Ascending aorta (tissue), 2 donors: Measurements from ENCODE around the gene GPR68. TPM values are rescaled to one million over a fixed set of nuclear protein-coding genes. Genes with fewer than 3 reads are reported as not detected.
A peak's percentile ranks its signal among the peaks of the same experiment; 100 is the strongest.

Experiments
- DNase-seq, 2 donors: peaks; one replicate each; pipeline ENCODE4 v3.0.0-alpha.2; 2019; ENCODE audit warnings: low spot score in 2 of 2
- H3K27ac ChIP-seq, 2 donors: fragments of 200-600 bp; sonication (generic); one replicate each; pipeline ENCODE4 v1.5.1; 2016 to 2017; ENCODE audit warnings: mild to moderate bottlenecking in 1 of 2
- H3K27me3 ChIP-seq: fragments of 200-600 bp; sonication (generic); one replicate; pipeline ENCODE4 v1.5.1; 2017
- H3K36me3 ChIP-seq, 2 donors: fragments of 200-600 bp; sonication (generic); one replicate each; pipeline ENCODE4 v1.5.1; 2016
- H3K4me1 ChIP-seq, 2 donors: fragments of 200-600 bp; sonication (generic); one replicate each; pipeline ENCODE4 v1.5.1; 2016 to 2017; ENCODE audit warnings: mild to moderate bottlenecking in 1 of 2
- H3K4me3 ChIP-seq, 2 donors: fragments of 200-600 bp; sonication (generic); one replicate each; pipeline ENCODE4 v1.5.1; 2016 to 2017; ENCODE audit warnings: mild to moderate bottlenecking in 1 of 2
- H3K9me3 ChIP-seq, 2 donors: fragments of 200-600 bp; sonication (generic); one replicate each; pipeline ENCODE4 v1.5.1; 2016
- intact Hi-C: fragments of 100-400 bp; cut with DNase I; formaldehyde crosslinking; loops from one replicate; pipeline ENCODE4 v1.15.1; 2023
- total RNA-seq: library from RNA; depleted of rRNA; stranded (reverse); fragments of >200 nt; gene quantifications from one replicate; pipeline ENCODE4 v1.1.0, GENCODE V29; 2016
- TF ChIP-seq, protein P1 (sequence below), 3 experiments: fragments of 200-600 bp in 2 of 3; fragments of 450-650 bp in 1 of 3; sonication (generic) in 2 of 3; IDR thresholded peaks; one replicate each; pipeline ENCODE4 v1.5.1; 2016 to 2019; ENCODE audit warnings: antibody characterized with exemption in 3 of 3, mild to moderate bottlenecking in 1 of 3, moderate library complexity in 1 of 3

Gene GPR68, protein sequence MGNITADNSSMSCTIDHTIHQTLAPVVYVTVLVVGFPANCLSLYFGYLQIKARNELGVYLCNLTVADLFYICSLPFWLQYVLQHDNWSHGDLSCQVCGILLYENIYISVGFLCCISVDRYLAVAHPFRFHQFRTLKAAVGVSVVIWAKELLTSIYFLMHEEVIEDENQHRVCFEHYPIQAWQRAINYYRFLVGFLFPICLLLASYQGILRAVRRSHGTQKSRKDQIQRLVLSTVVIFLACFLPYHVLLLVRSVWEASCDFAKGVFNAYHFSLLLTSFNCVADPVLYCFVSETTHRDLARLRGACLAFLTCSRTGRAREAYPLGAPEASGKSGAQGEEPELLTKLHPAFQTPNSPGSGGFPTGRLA
- not detected for total RNA-seq

DNA sequence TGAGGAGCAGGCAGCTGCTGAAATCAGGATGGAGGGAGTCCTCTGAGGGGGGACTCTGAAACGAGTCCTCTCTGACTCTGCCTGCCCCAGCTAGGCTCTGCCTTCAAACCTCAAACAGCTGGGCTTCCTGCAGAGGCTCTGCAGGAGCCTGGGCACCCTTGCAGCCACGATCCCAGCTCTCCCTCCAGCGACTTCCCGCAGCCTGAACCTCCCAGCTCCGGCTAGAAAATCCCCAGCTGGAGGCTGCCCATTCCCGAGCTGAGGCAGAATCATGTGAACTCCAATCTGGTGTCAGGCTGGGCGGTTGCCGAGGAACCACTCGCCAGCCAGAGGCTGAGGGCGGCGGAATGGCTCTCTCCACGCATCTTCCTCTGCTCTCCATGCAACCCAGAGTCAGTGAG is at the start of gene GPR68:
GPR68 (minus strand) TSS at position 204 of the 401 bp plus-strand sequence. CDS start 9,654 bp downstream, outside the sequence.
- Histone ChIP-seq H3K9me3 (no peaks in the 10 kb centered on the region), H3K36me3 (no peaks in the 10 kb centered on the region), H3K27ac (no peak within 1 kb of the TSS), H3K4me3 (peak within 1 kb of the TSS in 1 of 2 donors; percentile 9), H3K27me3 (no peaks in the 10 kb centered on the region), H3K4me1 (no peaks in the 10 kb centered on the region)
- intact Hi-C loops = no loop called here
- TF ChIP-seq, protein P1, sequence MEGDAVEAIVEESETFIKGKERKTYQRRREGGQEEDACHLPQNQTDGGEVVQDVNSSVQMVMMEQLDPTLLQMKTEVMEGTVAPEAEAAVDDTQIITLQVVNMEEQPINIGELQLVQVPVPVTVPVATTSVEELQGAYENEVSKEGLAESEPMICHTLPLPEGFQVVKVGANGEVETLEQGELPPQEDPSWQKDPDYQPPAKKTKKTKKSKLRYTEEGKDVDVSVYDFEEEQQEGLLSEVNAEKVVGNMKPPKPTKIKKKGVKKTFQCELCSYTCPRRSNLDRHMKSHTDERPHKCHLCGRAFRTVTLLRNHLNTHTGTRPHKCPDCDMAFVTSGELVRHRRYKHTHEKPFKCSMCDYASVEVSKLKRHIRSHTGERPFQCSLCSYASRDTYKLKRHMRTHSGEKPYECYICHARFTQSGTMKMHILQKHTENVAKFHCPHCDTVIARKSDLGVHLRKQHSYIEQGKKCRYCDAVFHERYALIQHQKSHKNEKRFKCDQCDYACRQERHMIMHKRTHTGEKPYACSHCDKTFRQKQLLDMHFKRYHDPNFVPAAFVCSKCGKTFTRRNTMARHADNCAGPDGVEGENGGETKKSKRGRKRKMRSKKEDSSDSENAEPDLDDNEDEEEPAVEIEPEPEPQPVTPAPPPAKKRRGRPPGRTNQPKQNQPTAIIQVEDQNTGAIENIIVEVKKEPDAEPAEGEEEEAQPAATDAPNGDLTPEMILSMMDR (IDR thresholded peaks at IDR 0.05) = no peak
- DNase-seq = no peak

DNA sequence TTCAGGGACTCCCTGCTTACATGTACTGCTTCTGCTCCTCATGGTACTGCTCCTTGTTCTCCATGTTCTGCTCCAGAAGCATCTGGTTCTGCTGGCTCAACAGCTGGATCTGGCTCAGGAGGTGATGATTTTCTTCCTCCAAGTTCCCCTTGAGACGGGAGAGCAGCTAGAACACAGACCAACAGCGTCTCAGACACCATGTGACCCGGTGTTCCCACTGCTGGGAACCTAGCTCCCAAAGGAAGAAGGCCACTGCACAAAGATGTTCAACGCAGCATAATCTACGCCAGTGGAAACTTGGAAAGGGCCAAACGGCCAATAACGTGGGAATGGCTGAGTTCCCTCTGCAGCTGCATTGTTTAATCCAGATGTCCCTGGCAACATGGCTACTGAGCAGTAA is 49.6 kb upstream of the GPR68 start:
- H3K27me3 ChIP-seq = no peaks in the 10 kb centered on the region
- H3K36me3 ChIP-seq = no peaks in the 10 kb centered on the region
- TF ChIP-seq, protein P1 (IDR thresholded peaks at IDR 0.05) = no peak
- no peak overlapping the region for H3K27ac ChIP-seq
- peaks cover 0 to 4% of the 10 kb centered on the region in 2 donors for H3K4me1 ChIP-seq
- intact Hi-C loops = no loop called here
- no peaks in the 10 kb centered on the region for H3K9me3 ChIP-seq
- no peak for DNase-seq
- no peak overlapping the region for H3K4me3 ChIP-seq

DNA sequence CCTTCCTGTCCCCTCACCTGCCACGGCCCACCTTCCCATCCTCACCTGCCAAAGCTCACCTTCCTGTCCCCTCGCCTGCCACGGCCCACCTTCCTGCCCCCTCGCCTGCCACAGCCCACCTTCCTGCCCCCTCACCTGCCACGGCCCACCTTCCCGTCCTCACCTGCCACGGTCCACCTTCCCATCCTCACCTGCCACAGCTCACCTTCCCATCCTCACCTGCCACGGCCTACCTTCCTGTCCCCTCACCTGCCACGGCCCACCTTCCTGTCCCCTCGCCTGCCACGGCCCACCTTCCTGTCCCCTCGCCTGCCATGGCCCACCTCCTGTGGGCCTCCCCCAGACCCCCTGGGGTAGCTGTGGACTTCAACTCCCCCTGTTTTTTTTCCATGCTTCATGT is 48.8 kb upstream of the GPR68 start:
- no peaks in the 10 kb centered on the region for H3K27me3 ChIP-seq
- no peaks in the 10 kb centered on the region for H3K36me3 ChIP-seq
- TF ChIP-seq, protein P1 (IDR thresholded peaks at IDR 0.05) = no peak
- peaks cover 0 to under 1% of the 10 kb centered on the region in 2 donors for H3K4me1 ChIP-seq
- no peak overlapping the region for H3K4me3 ChIP-seq
- no peak for DNase-seq
- intact Hi-C loops = no loop called here
- H3K27ac ChIP-seq = no peak overlapping the region
- H3K9me3 ChIP-seq = no peaks in the 10 kb centered on the region

DNA sequence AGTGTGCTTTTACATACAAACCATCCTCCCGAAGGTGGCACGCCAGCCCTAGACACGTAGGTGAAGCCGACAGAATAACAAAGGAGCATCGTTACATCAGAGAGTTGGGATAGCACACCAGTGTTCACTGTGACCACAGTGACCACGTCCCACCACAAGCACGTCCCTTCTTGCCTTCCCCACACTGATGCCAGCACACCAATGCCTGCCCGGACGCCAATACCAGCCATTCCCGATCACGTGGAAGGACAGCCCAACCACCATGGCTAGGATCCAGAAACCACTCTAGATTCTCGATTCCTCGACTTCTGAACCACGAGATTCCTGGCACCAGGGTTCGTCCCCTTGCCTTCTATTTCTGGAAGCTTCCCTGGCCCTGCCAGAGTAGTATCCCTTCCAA is 48.0 kb upstream of the GPR68 start:
- Histone ChIP-seq H3K36me3 (no peaks in the 10 kb centered on the region), H3K27ac (no peak overlapping the region), H3K27me3 (no peaks in the 10 kb centered on the region), H3K9me3 (no peaks in the 10 kb centered on the region), H3K4me1 (no peaks in the 10 kb centered on the region), H3K4me3 (no peak overlapping the region)
- TF ChIP-seq, protein P1 (IDR thresholded peaks at IDR 0.05) = no peak
- no peak for DNase-seq
- intact Hi-C loops = no loop called here

DNA sequence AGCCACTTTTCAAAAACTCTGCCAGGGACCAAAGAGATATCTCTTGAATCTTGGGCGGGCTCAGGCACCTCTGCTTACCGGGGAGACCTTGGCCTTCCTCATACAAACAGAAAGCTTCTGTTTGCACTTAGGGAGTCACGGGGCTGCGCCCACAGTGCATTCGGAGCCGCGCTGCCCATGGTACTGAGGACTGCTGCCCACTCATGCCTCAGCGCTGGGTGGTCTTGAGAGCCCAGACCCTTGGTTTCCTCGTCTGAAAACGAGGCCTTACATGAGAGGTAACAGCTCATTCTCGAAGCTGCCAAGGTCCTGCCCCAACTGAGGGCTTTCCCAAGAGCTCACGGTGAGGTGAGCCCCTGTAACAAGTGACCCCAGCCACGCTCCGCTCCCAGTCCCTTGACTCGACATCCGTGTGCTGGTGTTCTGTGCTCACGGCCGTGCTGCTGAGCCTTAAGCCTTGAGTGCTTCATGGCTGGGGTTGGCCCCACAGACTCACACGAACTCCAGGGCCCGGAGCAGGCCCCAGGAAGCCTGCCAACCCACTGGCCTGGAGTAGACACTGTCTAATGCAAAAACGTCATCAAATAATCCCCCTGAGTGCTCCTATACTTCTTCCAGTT is 47.4 kb upstream of the GPR68 start:
- Histone ChIP-seq H3K36me3 (no peaks in the 10 kb centered on the region), H3K4me3 (no peak overlapping the region), H3K9me3 (no peaks in the 10 kb centered on the region), H3K27me3 (no peaks in the 10 kb centered on the region), H3K27ac (no peak overlapping the region), H3K4me1 (no peaks in the 10 kb centered on the region)
- DNase-seq = no peak
- TF ChIP-seq, protein P1 (IDR thresholded peaks at IDR 0.05) = no peak
- intact Hi-C loops = no loop called here
